H1 (cell line): Measurements from ENCODE around the gene ADGRF1. TPM values are rescaled to one million over a fixed set of nuclear protein-coding genes. Genes with fewer than 3 reads are reported as not detected.

Experiments
- CTCF ChIA-PET: fragments of 300-600 bp; sonication (Branson Sonifier 250); formaldehyde crosslinking; loops from one replicate; lab custom pipeline; 2021; ENCODE audit not compliant: partially characterized antibody; lab: Charles Lee
- POLR2A ChIA-PET: fragments of 300-600 bp; sonication (Branson Sonifier 250); formaldehyde crosslinking; loops from one replicate; lab custom pipeline; 2021; ENCODE audit warnings: inconsistent platforms; ENCODE audit not compliant: partially characterized antibody; lab: Charles Lee
- DNase-seq, 2 experiments: peaks; one replicate each; pipeline versions ENCODE4 v3.0.0 to v3.0.0-alpha.2; 2010 to 2022; ENCODE audit warnings: low spot score in 2 of 2, low read depth in 1 of 2, mixed read lengths in 1 of 2
- FAIRE-seq: peaks from 2 replicates; lab custom pipeline; 2011; peaks lifted over from hg19 to GRCh38; lab: Jason Lieb, UNC
- H2AFZ ChIP-seq: 2 replicates; pipeline ENCODE4 v1.8.1; 2012; ENCODE audit warnings: low read length, inconsistent platforms
- H2AK5ac ChIP-seq: 2 replicates; pipeline ENCODE4 v1.6.1; 2013; ENCODE audit warnings: low read depth, low read length
- H2BK120ac ChIP-seq: replicated peaks from 2 replicates; pipeline ENCODE3; 2013; ENCODE audit warnings: low read depth, low read length, inconsistent platforms
- H2BK12ac ChIP-seq: 2 replicates; pipeline ENCODE4 v1.6.1; 2013; ENCODE audit warnings: low read depth, low read length
- H2BK15ac ChIP-seq: 2 replicates; pipeline ENCODE4 v1.6.1; 2013; ENCODE audit warnings: low read length
- H2BK20ac ChIP-seq: 2 replicates; pipeline ENCODE4 v1.6.1; 2013; ENCODE audit warnings: low read length
- H2BK5ac ChIP-seq: 2 replicates; pipeline ENCODE4 v1.6.1; 2013; ENCODE audit warnings: low read depth, low read length
- H3K14ac ChIP-seq: 2 replicates; pipeline ENCODE4 v1.6.1; 2013; ENCODE audit warnings: inconsistent platforms; ENCODE audit not compliant: insufficient read length
- H3K18ac ChIP-seq: 2 replicates; pipeline ENCODE4 v1.6.1; 2013; ENCODE audit warnings: low read length; ENCODE audit errors: extremely low read depth
- H3K23ac ChIP-seq: 2 replicates; pipeline ENCODE4 v1.6.1; 2013; ENCODE audit warnings: inconsistent platforms; ENCODE audit not compliant: insufficient read length
- H3K23me2 ChIP-seq: 2 replicates; pipeline ENCODE4 v1.6.1; 2013; ENCODE audit warnings: low read depth, low read length
- H3K27ac ChIP-seq: 2 replicates; pipeline ENCODE4 v1.6.1; 2011; ENCODE audit warnings: low read depth, low read length, inconsistent platforms
- H3K27me3 ChIP-seq, 4 experiments: replicated peaks in 1 of 4; 1 replicate in 1 of 4; 2 replicates in 3 of 4; pipeline versions ENCODE4 v1.6.1 to v1.8.1; 2011 to 2013; ENCODE audit warnings: low read length in 3 of 4, mild to moderate bottlenecking in 3 of 4, inconsistent platforms in 2 of 4, mixed read lengths in 2 of 4, moderate library complexity in 1 of 4; ENCODE audit not compliant: control insufficient read depth in 3 of 4, insufficient read depth in 3 of 4; ENCODE audit errors: extremely low read depth in 1 of 4
- H3K36me3 ChIP-seq, 4 experiments: 2 replicates each; pipeline versions ENCODE4 v1.6.1 to v1.8.1; 2011 to 2013; ENCODE audit warnings: mild to moderate bottlenecking in 4 of 4, low read length in 3 of 4, moderate library complexity in 2 of 4, control low read depth in 1 of 4, inconsistent platforms in 1 of 4; ENCODE audit not compliant: insufficient read depth in 4 of 4, control insufficient read depth in 2 of 4
- H3K4ac ChIP-seq: replicated peaks from 2 replicates; pipeline ENCODE3; 2013; ENCODE audit warnings: low read length, low read depth, mixed read lengths, inconsistent platforms; ENCODE audit not compliant: insufficient read length
- H3K4me1 ChIP-seq, 4 experiments: replicated peaks in 1 of 4; 1 replicate in 1 of 4; 2 replicates in 3 of 4; pipeline versions ENCODE4 v1.6.1 to v1.8.1; 2011 to 2013; ENCODE audit warnings: low read length in 3 of 4, inconsistent platforms in 2 of 4, mixed read lengths in 1 of 4; ENCODE audit not compliant: insufficient read depth in 4 of 4, control insufficient read depth in 3 of 4
- H3K4me2 ChIP-seq, 2 experiments: 2 replicates each; pipeline versions ENCODE4 v1.6.1 to v1.8.1; 2011 to 2013; ENCODE audit warnings: low read depth in 2 of 2, low read length in 2 of 2, control low read depth in 1 of 2, inconsistent platforms in 1 of 2, mild to moderate bottlenecking in 1 of 2; ENCODE audit not compliant: insufficient read depth in 1 of 2
- H3K4me3 ChIP-seq, 4 experiments: fragments of 200-600, 300-600 bp in 1 of 4; sonication (generic), shearing (Covaris generic), sonication (Bioruptor Twin) in 1 of 4; 2 replicates each; pipeline versions ENCODE4 v1.5.1 to v1.8.1; 2011 to 2016; ENCODE audit warnings: low read length in 4 of 4, low read depth in 3 of 4, control low read depth in 2 of 4, inconsistent platforms in 2 of 4, mild to moderate bottlenecking in 2 of 4, mixed read lengths in 1 of 4, moderate library complexity in 1 of 4; ENCODE audit not compliant: insufficient read depth in 2 of 4; ENCODE audit errors: extremely low read depth in 1 of 4
- H3K56ac ChIP-seq: replicated peaks from 2 replicates; pipeline ENCODE3; 2013; ENCODE audit warnings: low read depth, mild to moderate bottlenecking, mixed read lengths, low read length, inconsistent platforms; ENCODE audit not compliant: insufficient read length
- H3K79me1 ChIP-seq: 2 replicates; pipeline ENCODE4 v1.6.1; 2013; ENCODE audit warnings: low read depth, low read length, control low read depth
- H3K79me2 ChIP-seq, 2 experiments: 2 replicates each; pipeline versions ENCODE4 v1.6.1 to v1.8.1; 2012 to 2013; ENCODE audit warnings: low read length in 2 of 2, mild to moderate bottlenecking in 2 of 2, inconsistent platforms in 1 of 2; ENCODE audit not compliant: insufficient read depth in 2 of 2, control insufficient read depth in 1 of 2
- H3K9ac ChIP-seq, 4 experiments: replicated peaks in 1 of 4; 1 replicate in 1 of 4; 2 replicates in 3 of 4; pipeline versions ENCODE4 v1.6.1 to v1.8.1; 2011 to 2013; ENCODE audit warnings: low read depth in 3 of 4, low read length in 3 of 4, control low read depth in 2 of 4, mild to moderate bottlenecking in 2 of 4, moderate library complexity in 2 of 4, inconsistent platforms in 1 of 4; ENCODE audit errors: extremely low read depth in 1 of 4
- H3K9me3 ChIP-seq, 2 experiments: 2 replicates each; pipeline versions ENCODE4 v1.6.1 to v1.8.1; 2012 to 2013; ENCODE audit warnings: mild to moderate bottlenecking in 2 of 2, moderate library complexity in 2 of 2, control low read depth in 1 of 2, inconsistent platforms in 1 of 2, low read depth in 1 of 2, low read length in 1 of 2, mixed read lengths in 1 of 2; ENCODE audit not compliant: insufficient read depth in 2 of 2
- H4K20me1 ChIP-seq, 2 experiments: replicated peaks in 1 of 2; 2 replicates each; pipeline versions ENCODE3 to v1.8.1; 2011 to 2013; ENCODE audit warnings: inconsistent platforms in 2 of 2, low read length in 2 of 2, mild to moderate bottlenecking in 1 of 2; ENCODE audit not compliant: insufficient read depth in 2 of 2, control insufficient read depth in 1 of 2
- H4K5ac ChIP-seq: 2 replicates; pipeline ENCODE4 v1.6.1; 2013; ENCODE audit warnings: low read length, low read depth, mixed read lengths, inconsistent platforms; ENCODE audit not compliant: insufficient read length
- H4K8ac ChIP-seq: 2 replicates; pipeline ENCODE4 v1.8.0; 2013; ENCODE audit warnings: mild to moderate bottlenecking, moderate library complexity, low read length, inconsistent platforms; ENCODE audit not compliant: insufficient read depth; ENCODE audit errors: extremely low read depth
- H4K91ac ChIP-seq: replicated peaks from 2 replicates; pipeline ENCODE3; 2013; ENCODE audit warnings: low read length, mixed read lengths, inconsistent platforms; ENCODE audit not compliant: insufficient read length
- BCL11A ChIP-seq, 2 experiments: IDR thresholded peaks; one replicate each; pipeline ENCODE4 v1.6.1; 2011; ENCODE audit warnings: low read depth in 2 of 2, low read length in 2 of 2, mild to moderate bottlenecking in 2 of 2
- BRCA1 ChIP-seq: IDR thresholded peaks from 2 replicates; pipeline ENCODE4 v1.6.1; 2012; ENCODE audit warnings: low read depth, low read length, improper control_type of control experiment
- CBX8 ChIP-seq: fragments of 300-800, 300-1000 bp; sonication (generic); IDR thresholded peaks from 2 replicates; pipeline ENCODE4 v1.7.1; 2016; ENCODE audit warnings: low read depth, low read length, borderline replicate concordance
- MAFK ChIP-seq: IDR thresholded peaks from 2 replicates; pipeline ENCODE4 v1.6.1; 2012; ENCODE audit warnings: low read depth, mild to moderate bottlenecking, improper control_type of control experiment, low read length
- RAD21 ChIP-seq, 2 experiments: IDR thresholded peaks in 1 of 2; conservative IDR thresholded peaks in 1 of 2; 2 replicates each; pipeline ENCODE4 v1.6.1; 2011; ENCODE audit warnings: low read depth in 2 of 2, low read length in 2 of 2, improper control_type of control experiment in 1 of 2, inconsistent platforms in 1 of 2, mild to moderate bottlenecking in 1 of 2, moderate library complexity in 1 of 2
- WGBS, 2 experiments: shearing (Covaris generic) in 1 of 2; methylation state at CpG; one replicate each; pipeline versions ENCODE4 v1.1.6 to v1.1.7; 2013 to 2015; ENCODE audit warnings: low lambda C conversion rate in 2 of 2, mixed read lengths in 2 of 2, inconsistent platforms in 1 of 2, low coverage in 1 of 2, missing lambda C conversion rate in 1 of 2; ENCODE audit not compliant: insufficient replicate concordance in 2 of 2, insufficient coverage in 1 of 2, insufficient read length in 1 of 2; ENCODE audit errors: extremely low coverage in 1 of 2, missing lambda C conversion rate in 1 of 2; 5-methylcytosine and 5-hydroxymethylcytosine counted together
- polyA plus RNA-seq, 7 experiments: library from polyadenylated mRNA; depleted of rRNA in 3 of 7; stranded (reverse) in 5 of 7; unstranded in 2 of 7; fragments of >200 nt in 5 of 7; fragments of 200-250 nt in 2 of 7; gene quantifications; 1 replicate in 5 of 7; 2 replicates in 1 of 7; 4 replicates in 1 of 7; pipeline versions ENCODE4 v1.2.1 to v1.2.3, GENCODE V29; 2011 to 2013; ENCODE audit warnings: missing spikeins in 2 of 7, mixed read lengths in 2 of 7
- total RNA-seq: library from RNA; stranded (reverse); fragmentation: NEBNext Ultra II Directional; extraction: Animal tissue kit (Norgen Biotek cat#: 25700); gene quantifications from 2 replicates; pipeline ENCODE4 v1.2.1, GENCODE V29; 2021
- TF ChIP-seq, protein P1 (sequence below), 3 experiments: IDR thresholded peaks; 1 replicate in 2 of 3; 2 replicates in 1 of 3; pipeline versions ENCODE4 v1.5.1 to v1.6.1; 2011; ENCODE audit warnings: low read length in 3 of 3, mild to moderate bottlenecking in 3 of 3, inconsistent platforms in 2 of 3, low read depth in 1 of 3, moderate library complexity in 1 of 3; ENCODE audit not compliant: insufficient read depth in 1 of 3; ENCODE audit errors: control extremely low read depth in 1 of 3
- TF ChIP-seq, protein P2 (sequence below): IDR thresholded peaks from 2 replicates; pipeline ENCODE4 v1.6.1; 2012; ENCODE audit warnings: inconsistent platforms

ADGRF1 gene
- total and polyA plus RNA-seq, 2 of the 8 experiments (the other 6 are each of a cell fraction or from before 2014, with no cell fraction given), result not detected

DNA sequence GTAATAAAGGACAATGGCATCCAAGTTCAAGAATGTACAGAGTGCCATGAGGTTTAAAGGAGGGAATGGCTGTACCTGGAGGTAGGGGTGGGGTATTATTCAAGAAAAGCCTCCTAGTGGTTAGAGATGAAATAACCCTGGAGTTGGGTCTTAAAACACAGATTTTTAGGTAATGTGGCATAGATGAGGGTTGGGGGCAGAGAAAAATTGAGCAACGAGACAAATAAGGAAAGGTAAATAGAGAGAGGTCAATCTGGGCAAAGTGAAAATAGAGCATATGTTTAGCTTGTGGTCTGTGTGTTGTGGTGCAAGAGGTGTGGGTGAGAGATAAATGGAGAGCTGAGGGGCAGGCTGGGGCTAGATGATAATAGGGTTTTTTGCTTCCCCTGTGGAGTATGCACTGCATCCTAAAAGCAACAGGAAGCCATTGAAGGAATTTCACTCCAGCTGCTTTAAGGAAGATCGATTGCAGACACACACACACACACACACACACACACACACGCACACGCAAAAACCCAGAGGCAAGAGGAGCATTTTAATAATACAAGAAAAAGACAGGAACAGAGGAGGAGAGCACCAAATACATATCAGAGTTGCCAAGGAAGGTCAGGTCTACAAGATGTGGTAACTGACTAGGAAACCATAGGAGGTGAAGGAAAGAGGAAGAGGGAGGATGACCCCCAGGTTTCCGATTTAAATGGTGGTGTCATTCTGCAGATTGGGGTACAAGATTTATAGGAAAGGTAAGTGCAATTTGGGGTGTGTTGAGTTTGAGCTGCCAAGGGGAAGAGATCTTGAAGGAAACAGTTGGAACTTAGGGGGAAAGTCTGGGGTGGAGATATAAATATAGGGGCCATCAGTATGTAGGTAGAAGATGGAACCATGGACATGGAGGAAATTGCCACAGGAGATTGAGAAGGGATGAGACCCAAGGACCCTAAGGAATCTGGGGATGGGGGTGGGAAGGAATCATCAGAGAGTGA lies 31.3 kb upstream of the ADGRF1 start:
- Histone ChIP-seq H3K23ac (no peak overlapping the region), H3K9ac (no peak overlapping the region), H3K27me3 (no peaks in the 10 kb centered on the region), H3K27ac (no peak overlapping the region), H3K36me3 (no peaks in the 10 kb centered on the region), H2BK15ac (no peak overlapping the region), H4K20me1 (no peaks in the 10 kb centered on the region), H2BK120ac (no peak overlapping the region), H3K18ac (no peak overlapping the region), H2AK5ac (no peak overlapping the region), H3K79me1 (no peaks in the 10 kb centered on the region), H3K14ac (no peak overlapping the region), H4K91ac (no peak overlapping the region), H3K4me2 (no peak overlapping the region), H4K8ac (no peak overlapping the region), H3K4me3 (no peak overlapping the region), H3K4me1 (peaks cover 0 to 3% (median 0%) of the 10 kb centered on the region in 4 experiments; a peak in 1 of 7 replicates), H2BK12ac (no peak overlapping the region), H2BK5ac (no peak overlapping the region), H3K4ac (no peak overlapping the region), H2BK20ac (no peak overlapping the region), H4K5ac (no peak overlapping the region), H3K79me2 (no peaks in the 10 kb centered on the region), H3K23me2 (peaks cover 3% of the 10 kb centered on the region; the same call in 1 of the 2 replicates), H3K9me3 (no peaks in the 10 kb centered on the region), H2AFZ (no peak overlapping the region), H3K56ac (peak overlapping the region; percentile 13)
- no peak for DNase-seq
- FAIRE-seq, result no peak
- ChIA-PET CTCF (interaction anchor here (0.6 to 2.2 kb wide), 19 partner anchors 12 to 560 kb away, joined by 3 to 18 read pairs (median 3); no protein-coding TSS in a partner anchor), POLR2A (no interaction called here)
- 88% methylated on average over 5 of the region's 5 CpGs; no CpG with 5 or more reads in 1 of the 2 experiments for WGBS, 2 experiments
- TF ChIP-seq RAD21 (IDR thresholded peaks at IDR 0.05 in 1 of 2, conservative IDR thresholded peaks at IDR 0.05 in 1 of 2; ENCODE audit: low read depth in 2 of 2, low read length in 2 of 2) (peak in 1 of 2 experiments; percentile 39; a peak in 2 of 4 replicates), BRCA1 (no peak), MAFK (no peak), CBX8 (no peak), BCL11A (IDR thresholded peaks at IDR 0.05; ENCODE audit: low read depth in 2 of 2, low read length in 2 of 2) (no peak)
- TF ChIP-seq, protein P1, sequence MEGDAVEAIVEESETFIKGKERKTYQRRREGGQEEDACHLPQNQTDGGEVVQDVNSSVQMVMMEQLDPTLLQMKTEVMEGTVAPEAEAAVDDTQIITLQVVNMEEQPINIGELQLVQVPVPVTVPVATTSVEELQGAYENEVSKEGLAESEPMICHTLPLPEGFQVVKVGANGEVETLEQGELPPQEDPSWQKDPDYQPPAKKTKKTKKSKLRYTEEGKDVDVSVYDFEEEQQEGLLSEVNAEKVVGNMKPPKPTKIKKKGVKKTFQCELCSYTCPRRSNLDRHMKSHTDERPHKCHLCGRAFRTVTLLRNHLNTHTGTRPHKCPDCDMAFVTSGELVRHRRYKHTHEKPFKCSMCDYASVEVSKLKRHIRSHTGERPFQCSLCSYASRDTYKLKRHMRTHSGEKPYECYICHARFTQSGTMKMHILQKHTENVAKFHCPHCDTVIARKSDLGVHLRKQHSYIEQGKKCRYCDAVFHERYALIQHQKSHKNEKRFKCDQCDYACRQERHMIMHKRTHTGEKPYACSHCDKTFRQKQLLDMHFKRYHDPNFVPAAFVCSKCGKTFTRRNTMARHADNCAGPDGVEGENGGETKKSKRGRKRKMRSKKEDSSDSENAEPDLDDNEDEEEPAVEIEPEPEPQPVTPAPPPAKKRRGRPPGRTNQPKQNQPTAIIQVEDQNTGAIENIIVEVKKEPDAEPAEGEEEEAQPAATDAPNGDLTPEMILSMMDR (IDR thresholded peaks at IDR 0.05; ENCODE audit: control extremely low read depth in 1 of 3, insufficient read depth in 1 of 3, low read depth in 1 of 3, low read length in 3 of 3), result peak in 2 of 3 experiments; percentile 38 to 52; a peak in 2 of 4 replicates
- TF ChIP-seq, protein P2, sequence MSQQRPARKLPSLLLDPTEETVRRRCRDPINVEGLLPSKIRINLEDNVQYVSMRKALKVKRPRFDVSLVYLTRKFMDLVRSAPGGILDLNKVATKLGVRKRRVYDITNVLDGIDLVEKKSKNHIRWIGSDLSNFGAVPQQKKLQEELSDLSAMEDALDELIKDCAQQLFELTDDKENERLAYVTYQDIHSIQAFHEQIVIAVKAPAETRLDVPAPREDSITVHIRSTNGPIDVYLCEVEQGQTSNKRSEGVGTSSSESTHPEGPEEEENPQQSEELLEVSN, result peak; percentile 57
